GM11168 (cell line): ENCODE measurements around the gene NVL.

Experiments
- in situ Hi-C: fragments of 300-500 bp; cut with MboI; formaldehyde crosslinking; loops from one replicate; pipeline ENCODE4 v1.12.0; 2022; ENCODE audit warnings: low sequenced_read_pairs; ENCODE audit not compliant: unreplicated experiment

Gene NVL

GRCh38 chr1:224177356-224177999 is 152.5 kb downstream of the NVL start:
- in situ Hi-C loops, result no loop called here
